IPS-NIHi11 (cell line): ENCODE results near the gene UBE2J2.

ENCODE experiments used
- DNase-seq: peaks from one replicate; pipeline ENCODE4 v3.0.0; 2012; ENCODE audit warnings: mixed read lengths, low spot score

Gene UBE2J2

DNA sequence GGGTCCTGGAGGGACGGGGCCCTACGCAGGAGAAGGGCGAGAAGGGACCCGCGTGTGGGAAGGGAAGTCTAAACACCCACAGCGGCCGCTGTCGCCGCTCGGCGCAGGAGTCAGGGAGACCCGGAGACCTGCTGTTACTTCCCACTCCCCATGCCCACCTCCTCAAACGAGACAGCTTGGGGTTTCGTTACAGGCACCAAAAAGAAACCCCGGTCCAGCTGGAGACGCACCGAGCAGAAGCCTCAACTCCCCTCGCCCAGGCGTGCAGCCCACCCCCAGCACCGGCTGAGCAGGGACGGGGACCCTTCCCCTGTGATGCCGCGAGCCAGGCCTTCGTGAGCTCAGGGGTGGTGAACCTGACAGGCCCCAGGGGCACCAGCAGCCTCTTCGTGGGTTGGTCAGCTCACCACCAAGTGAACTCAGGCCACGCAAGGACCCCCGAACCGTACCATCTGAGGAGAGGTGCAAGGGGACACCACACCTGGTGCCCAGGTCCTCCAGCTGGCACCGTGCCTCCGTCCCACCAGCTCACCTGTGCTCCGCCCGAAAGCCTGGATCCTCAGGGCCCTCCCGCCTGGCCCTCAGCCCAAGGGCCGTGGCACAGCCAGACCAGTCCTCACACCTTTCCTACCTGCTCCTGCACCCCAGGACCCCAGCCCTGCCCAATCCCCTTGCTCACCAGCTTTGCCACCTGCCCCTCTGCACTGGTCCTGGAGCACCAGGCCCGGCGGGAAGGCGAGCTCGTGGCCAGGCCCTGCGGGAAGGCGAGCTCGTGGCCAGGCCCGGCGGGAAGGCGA lies 46.9 kb downstream of the UBE2J2 start:
- DNase-seq = no peak

DNA sequence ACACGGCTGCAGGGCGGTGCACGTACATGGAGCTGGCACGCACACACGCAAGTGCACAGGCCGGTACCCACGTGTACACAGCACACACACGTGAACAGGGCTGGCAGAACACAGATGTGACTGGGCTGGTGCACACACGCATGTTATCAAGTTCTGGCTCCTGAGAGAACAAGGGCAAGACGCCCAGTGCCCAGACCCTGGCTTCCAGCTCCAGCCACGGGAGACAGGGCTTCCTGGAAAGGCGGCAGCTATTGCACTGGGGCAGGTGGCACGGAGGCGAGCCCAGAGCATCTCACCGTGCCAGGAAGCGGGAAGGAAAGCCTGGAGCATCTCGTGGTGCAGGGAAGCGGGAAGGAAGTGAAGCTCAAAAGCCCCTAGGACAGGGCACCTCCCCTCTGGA lies 47.7 kb downstream of the UBE2J2 start:
- no peak for DNase-seq

DNA sequence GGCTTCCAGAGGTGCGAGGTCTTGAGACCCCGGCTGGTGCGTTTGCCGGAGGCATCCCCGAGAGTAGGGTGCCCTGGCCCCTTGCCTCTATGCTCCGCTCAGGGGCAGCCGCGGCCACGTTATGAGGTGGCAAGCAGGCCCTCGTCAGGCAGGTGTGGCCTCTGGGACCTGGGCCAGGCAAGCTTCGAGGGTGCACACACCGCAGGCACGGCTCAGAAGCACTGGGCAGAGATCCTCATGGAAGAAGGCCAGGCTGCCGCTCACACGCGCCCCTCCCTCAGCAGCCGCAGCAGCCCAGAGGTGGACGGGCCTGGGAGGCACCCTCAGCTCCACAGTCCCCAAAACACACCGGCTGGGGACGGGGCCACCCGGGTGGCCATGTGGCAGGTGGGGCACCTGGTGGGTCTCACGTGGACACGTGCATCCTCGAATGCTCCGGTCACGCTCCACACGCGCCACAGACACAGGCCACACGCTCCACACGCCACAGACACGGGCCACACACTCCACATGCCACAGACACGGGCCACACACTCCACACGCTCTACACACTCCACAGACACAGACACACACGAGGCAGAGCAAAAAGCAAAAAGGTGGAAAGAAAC lies 48.3 kb downstream of the UBE2J2 start:
- no peak for DNase-seq

DNA sequence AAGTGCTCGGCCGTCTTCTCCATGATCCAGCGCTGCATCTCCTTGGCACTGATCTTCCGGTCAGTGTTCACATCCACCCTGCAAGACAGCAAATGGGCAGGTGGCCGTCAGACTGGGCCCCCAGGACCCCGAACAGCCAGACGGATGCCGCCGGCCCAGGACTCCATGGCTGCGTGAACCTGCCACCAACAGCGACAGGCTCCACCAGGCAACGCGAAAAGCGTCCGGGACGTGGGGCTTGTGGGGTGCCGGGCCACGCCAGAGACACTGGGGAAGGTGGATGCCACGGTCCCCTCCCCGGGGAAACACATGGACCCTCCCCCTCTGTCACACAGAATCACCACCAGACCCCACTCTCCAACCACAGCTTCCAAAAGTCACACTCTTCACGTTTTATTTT lies 49.8 kb downstream of the UBE2J2 start:
- DNase-seq = no peak

DNA sequence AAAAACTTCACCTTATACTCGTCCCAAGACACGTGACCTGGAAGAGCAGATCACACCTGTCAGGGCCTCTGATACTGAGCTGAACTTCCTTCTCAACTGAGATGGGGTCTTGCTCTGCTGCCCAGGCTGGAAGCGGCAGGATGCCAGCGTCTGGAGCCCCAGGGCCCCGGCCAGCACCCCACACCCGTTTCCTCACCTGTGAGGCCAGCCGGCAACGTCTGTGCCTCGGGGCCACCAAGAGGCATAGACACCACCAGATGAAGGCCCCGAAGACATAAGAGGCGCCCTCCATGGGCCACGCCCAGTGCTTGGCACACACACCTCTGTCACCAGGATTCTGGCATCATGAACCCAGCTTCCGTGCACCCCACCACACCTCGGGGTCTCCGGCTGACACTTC lies 50.3 kb downstream of the UBE2J2 start:
- no peak for DNase-seq

DNA sequence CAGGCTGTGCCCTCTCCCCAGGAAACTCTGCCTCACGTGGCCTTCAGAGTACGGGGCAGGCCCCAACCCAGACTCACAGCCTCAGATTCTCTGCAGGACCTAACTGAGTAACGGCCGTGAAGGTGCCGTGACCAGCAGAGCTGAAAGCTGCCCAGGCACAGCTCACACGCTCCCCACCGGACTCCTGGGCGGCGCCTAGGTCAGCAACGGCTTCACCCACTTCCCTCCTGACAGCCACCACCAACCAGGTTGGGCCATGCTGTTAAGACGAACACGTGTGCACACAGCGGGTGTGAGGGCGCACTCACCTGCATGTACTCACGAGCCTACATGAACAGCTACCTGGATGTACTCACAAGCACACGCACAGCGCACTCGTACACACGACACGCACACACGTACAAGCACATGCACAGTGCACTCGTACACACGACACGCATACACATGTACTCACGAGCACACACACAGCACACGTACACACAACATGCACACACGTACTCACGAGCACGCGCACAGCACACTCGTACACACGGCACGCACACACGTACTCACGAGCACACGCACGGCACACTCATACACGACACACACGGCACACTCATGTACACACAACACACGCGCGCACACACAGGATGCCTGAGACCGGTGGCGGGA lies 51.0 kb downstream of the UBE2J2 start:
- DNase-seq = no peak

DNA sequence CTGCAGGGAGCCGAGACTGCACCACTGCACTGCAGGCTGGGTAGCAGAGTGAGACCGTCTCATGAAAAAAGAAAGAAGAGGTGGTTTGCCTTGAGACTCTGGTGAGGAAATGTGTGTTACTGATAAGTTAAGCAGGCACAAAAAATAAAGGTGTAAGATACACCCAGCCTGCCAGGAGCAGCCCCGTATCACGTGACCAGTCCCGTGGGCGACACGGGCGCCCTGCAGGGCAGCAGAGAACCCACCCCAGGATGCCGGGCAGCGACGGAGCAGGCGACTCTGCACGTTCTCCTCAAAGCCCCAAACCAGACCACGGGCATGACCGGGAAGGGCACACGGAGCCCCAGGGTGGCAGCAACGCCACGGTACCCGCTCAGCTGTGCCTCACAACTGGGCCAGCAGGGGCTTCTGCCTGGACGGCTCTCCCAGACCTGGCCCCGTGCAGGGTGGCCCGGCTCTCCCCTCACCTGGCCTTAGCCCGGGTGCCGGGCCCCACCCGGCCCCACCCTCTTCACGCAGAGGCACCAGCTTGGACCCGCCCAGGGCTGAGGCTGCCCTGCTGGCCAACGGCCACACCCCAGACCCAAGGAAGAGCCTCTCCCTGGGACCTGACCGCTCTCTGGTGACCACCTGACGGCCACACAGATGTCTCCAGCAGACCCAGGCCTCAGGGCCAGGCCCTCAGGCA lies 51.6 kb downstream of the UBE2J2 start:
- no peak for DNase-seq

DNA sequence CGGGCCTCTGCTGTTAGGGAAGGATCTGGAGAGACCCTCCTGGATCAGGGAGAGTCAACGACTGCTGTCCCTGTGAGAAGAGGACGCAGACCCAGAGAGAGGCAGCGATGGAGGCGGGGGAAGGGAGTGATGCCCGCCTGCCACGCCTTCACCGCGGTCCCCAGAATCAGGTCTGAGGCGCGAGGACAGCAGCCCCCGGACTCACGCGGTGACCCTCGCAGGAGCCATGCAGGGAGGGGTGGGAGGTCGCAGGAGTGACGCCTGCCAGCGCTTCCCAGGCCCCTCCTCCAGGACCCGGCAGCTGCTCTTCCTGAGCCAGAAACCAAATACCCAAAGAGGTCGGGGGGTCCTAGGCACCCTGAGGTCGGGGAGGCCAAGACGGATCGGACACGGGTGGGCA lies 53.5 kb downstream of the UBE2J2 start:
- DNase-seq = no peak

DNA sequence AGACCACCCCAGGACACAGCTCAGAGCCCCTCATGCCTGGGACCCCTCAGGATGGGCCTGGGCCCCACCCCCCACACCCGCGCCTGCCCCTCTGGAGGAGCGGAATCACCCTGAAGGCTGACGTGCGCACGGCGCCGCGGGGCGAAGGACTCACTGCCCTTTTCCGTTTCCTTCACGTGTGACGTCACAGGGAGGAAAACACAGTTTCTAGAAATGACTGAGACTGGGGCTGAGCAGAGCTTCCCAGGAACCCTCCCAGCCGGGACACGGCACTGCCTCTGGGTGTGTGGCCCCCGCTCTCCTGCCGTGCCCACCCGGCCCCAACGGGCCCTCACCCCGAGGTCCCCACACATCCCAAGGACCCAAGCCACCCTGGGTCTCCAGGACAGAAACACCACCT lies 54.3 kb downstream of the UBE2J2 start:
- DNase-seq = no peak

DNA sequence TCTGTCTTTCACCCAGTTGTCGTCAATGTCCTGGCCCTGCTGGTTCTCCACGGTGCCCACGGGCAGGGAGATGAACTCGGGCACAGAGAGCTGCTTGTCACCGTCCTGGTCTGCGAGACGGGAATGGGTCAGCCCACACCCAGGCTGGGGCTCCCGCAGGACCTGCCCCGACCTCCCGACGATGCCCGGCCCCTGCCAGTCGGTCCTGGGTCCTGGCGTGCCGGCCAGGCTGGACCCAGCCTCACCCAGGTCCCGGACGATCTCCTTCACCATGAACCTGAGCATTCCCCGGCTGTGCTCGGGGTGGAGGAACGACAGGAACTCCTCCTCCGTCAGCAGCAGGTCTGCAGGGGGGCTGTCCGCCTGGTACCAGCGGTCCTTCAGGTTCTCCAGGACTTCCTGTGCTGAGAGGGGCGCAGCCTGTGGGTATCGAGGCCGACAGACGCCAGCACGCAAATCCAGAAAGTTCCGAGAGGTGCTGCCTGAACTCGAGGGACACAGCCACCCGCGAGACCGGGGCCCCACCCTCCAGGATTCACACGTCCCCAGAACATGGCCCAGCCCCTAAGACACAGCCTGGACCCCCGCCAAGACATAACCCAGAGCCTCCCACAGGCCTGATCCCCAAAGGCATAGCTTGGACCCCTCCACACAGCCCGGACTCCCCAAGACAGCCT lies 55.0 kb downstream of the UBE2J2 start:
- DNase-seq = no peak

DNA sequence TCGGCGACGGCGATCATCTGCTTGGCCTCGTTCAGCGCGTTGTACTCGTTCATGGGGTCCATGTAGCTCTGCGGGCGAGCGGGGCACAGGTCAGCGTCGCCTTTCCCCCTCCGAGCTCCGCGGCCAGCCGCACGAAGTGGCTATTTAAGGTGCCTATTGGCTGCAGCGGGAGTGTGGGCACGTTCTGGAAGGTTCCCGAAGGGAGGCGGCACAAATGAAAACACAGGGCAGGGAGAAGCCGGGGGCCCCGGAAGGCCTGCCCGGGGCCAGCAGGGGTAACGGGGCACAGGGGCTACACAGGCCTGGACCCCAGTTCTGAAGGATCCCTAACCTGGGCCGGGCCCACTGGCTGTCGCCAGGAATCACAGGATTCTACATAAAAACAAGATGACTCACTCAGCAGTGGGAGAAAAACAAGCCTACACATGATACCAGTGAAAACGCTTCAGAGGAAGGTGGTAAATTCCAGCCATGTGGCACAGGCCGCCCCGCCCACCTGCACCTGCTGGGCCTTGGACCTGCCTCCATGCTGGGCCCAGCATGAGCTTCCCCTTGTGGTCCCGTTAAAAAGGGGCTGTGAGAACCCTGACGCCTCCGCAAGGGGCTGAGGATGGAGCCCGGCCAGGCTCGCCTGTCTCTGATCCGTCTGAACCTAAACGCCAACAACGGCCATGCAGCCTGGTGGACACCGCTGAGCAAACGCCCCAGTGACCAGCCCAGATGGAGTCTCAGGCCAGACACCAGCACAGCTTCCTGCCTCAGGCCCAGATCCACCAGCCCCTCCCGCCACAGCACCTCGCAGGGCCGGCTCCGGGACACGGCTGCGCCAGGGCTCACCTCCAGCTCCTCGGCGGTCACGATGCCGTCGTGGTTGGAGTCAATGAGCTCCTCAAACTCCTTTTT lies 55.8 kb downstream of the UBE2J2 start:
- DNase-seq = no peak

DNA sequence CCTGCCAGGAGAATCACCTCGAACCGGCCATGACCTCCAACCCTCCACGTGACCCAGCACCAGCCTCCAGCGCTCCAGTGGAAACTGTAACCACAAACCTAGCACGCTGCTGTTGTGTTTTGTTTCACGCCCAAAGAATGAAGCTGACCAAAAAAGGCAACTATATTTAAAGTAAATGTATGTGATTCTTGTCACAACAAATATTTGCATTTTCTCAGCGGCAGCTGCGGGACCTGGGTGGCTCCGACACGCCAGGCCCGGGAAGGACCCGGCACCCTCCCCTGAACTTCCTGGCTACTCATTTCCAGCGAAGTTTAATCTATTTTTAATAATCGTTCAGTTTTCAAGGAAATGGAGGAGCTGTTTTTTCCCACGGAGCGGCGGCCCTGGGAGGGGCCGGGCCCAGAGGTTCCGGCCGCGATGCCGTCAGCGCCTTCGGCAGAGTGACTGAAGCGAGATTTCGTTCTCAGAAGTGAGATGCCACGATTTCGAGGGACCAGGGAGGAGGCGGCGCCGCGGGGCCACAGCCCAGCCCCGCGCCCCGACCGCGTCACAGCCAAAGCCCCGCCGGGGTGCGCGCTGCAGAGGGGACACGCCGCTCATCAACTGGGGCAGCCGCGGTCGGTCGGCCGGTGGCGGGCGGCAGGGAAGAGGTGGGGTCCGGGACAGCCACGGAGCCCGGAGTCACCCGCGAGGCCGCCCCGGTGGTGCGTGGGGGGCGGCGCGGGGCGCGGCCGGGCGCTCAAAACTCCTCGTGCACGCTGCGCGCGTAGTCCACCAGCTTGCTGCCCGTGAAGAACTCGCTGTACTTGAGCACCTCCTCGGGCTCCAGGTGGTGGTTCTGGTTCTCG lies 56.7 kb downstream of the UBE2J2 start:
- DNase-seq = no peak

DNA sequence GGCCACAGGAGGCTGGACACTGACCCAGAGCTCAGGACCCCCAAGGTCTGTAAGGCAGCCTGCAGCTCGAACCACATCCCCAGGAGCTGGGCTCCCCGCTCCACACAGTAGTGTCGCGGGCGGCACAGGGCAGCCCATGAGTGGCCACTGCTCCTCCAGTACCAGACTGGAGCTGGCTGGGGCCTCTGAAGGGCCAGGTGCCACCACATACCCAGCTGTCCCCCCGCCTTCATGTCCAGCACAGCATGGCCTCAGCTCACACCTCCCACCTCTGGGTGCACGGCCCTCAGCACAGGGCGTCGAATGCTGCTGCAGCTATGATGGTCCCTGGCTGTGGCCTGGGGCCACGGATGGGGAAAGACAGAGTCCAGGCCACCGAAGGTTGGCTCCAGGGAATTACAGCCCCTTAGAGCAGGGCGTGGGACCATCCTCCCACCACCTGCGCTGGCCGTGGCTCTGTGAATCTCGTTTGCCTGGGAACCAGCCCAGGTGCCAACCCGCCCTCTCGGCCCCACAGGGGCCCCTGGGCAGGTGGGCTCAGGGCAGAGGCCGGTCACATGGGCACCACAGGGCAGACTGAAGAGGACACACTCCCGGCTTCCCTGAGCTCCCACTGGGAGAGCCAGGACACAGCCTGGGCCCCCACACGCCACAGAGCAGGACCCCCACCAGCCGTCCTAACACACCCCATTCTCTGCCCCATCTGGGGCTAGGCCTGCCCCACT lies 57.6 kb downstream of the UBE2J2 start:
- DNase-seq = no peak

DNA sequence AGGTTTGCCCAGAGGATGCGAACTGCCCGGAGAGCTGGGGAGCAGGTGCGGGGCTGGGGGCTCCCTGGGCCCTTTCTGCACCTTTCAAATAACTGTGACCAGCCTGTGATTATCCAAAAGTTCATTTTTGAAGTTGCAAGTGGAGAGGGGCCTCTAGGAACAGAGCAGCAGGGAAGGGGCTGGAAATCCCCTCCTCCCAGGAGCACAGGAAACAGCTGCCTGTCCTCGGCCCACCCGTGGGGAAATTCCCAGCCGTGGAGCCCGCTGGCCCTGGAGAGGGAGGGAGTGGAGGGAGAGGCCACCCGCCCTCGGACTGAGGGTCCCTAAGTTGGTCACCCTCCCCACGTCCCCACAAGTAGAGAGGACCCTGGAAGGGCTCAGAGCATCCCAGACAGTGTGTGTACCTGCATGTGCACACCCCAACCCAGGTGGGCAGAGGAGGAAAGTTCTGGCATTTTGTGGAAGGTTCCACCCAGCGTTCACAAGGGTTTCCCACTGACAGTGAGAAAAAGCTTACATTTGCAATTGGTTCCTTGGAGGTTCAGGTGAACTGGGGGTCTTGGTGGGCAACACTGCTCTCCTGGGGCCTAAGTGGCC lies 58.5 kb downstream of the UBE2J2 start:
- DNase-seq = no peak

DNA sequence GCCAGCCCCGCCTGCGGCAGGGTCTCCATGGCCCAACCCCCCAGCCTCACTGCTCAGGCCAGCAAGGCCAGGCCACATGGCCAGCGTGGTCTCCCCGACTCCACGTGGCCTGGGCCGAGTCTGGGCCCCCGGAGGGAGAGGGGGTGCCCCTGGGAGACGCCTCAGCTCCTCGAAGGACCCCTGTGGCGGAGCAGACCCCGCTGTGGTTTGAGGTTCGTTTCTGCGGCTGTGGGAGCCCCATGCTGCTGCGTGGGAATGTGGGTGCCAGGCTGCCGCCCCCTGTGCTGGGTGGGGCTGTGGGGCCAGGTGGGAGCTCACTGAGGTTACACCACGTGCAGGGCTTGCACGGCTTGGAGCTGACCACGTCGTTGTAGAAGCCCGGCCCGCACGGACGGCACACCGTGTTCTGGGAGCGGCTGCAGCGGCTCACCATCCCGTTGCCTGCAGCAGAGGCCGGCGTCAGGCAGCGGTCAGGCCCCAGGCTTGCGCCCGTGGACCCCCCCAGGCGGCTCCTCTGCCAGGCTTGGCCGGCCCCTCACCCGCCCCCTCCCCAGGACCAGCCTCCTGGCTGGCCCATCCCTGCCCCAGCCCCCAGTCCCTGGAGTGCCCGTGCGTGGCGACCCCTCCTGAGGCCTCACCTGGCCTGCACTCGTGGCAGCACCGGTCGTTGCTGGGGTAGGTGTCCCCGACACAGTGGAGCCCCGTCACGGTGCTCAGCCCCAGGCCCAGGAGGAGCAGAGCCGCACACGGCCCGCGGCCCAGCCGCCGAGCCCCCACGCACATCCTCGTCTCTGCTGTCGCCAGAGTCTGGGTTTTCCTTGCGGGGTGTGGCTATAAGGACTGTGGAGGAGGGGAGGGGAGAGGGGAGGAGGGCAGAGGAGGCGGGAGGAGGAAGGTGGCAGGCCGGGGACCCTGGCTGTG lies 60.0 kb downstream of the UBE2J2 start, which contains the start of gene TNFRSF4:
Gene TNFRSF4 (minus strand): TSS at position 809 of the 921 bp plus-strand sequence. CDS start 26 bp downstream, at position 783.
- no peak for DNase-seq

DNA sequence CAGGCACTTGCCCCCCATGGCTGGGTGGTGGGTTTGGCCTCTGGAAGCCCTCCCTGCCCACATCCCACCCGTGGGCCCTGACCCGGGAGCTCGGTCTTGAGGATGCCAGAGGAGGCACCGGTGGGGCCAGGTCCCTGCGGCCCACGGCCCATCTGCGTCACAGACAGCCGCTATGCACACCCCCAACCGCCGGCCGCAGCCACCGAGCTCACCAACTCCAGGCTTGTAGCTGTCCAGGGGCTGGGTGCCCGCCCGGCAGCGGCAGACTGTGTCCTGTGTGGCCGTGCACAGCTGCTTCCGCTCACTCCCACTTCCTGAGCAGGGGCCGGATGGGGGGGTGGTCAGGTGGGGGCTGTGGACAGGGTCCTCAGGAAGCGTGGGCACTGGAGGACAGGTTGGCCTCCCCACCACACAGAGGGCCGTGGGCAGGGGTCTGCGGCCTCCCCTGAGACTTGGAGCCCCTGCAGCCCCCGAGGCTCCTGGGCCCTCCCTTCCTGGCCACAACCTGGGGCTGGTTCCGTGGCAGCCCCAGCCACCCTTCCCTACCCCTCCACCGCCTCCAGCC lies 60.8 kb downstream of the UBE2J2 start:
- no peak for DNase-seq
